ENCODE measurements around the gene UBE2Z.

The UBE2Z gene

GRCh38 chr17:48960834-48961515 is 52.8 kb downstream of the UBE2Z start:
- no peak for DNase-seq (ENCODE audit: low spot score)

GRCh38 chr17:48961516-48962233 is 53.5 kb downstream of the UBE2Z start:
- no peak for DNase-seq (ENCODE audit: low spot score)

- peak; percentile 48 for DNase-seq (ENCODE audit: low spot score)
Observed at GRCh38 chr17:48970224-48970623, 62.0 kb downstream of the UBE2Z start.

GRCh38 chr17:48970865-48971687 is 62.9 kb downstream of the UBE2Z start:
- DNase-seq (ENCODE audit: low spot score) = no peak

GRCh38 chr17:48972749-48973097 is 64.5 kb downstream of the UBE2Z start:
- no peak for DNase-seq (ENCODE audit: low spot score)

- no peak for DNase-seq (ENCODE audit: low spot score)
Observed at GRCh38 chr17:48973806-48974205, 65.6 kb downstream of the UBE2Z start.

All from D341Med (cell line).